OCI-LY7 (cell line): ENCODE data around the gene RCHY1.

Experiments used
- CTCF ChIP-seq: fragments of 200-600 bp; sonication (generic); conservative IDR thresholded peaks from 2 replicates; pipeline ENCODE4 v1.5.1; 2014; ENCODE audit warnings: mild to moderate bottlenecking, antibody characterized with exemption, low read length, moderate library complexity, mixed read lengths
- EZH2phosphoT487 ChIP-seq: fragments of 200-600 bp; sonication (generic); IDR thresholded peaks from 2 replicates; pipeline ENCODE4 v1.6.1; 2018; ENCODE audit warnings: low read depth, borderline replicate concordance, mild to moderate bottlenecking, mixed run types, antibody characterized with exemption, low read length, moderate library complexity, mixed read lengths

GRCh38 chr4:75513526-75514130, 575 bp downstream of the RCHY1 start:
- TF ChIP-seq CTCF (no peak), EZH2phosphoT487 (no peak)
